D721Med (cell line): ENCODE measurements around the gene ADGRG2.
"Not testable (repeated sequence)": the region's sequence is repeated elsewhere in the genome, so short reads cannot be mapped to it uniquely, and the experiment has no call there.

Experiments
- DNase-seq: peaks from one replicate; pipeline ENCODE4 v3.0.0; 2011; ENCODE audit warnings: low spot score; ENCODE audit not compliant: insufficient read length
- FAIRE-seq: peaks from 2 replicates; lab custom pipeline; 2011; peaks lifted over from hg19 to GRCh38; lab: Jason Lieb, UNC
- TF ChIP-seq, protein P1 (sequence below): IDR thresholded peaks from 2 replicates; pipeline ENCODE4 v1.5.1; 2012; ENCODE audit warnings: mild to moderate bottlenecking, control low read depth; ENCODE audit not compliant: insufficient read depth; ENCODE audit errors: missing control alignments

Gene ADGRG2

DNA sequence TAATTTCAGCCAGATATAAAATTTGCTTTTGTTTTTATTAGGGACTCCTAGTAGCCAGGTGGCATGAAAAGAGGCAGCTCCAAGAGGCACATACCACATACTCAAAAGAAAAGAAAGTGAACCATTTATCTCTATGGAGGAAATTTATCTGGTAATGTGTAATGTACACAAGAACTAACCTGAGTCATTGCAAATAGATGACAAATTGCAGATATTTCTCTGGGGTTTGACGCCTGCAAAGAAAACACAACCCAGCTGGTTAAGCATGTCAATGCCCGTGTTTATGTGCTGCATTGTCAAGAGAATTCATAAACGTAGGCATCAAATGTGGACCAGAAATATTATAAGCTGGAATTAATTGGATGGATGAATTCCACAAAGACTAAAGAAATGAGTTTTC lies 91.5 kb downstream of the ADGRG2 start:
- TF ChIP-seq, protein P1, sequence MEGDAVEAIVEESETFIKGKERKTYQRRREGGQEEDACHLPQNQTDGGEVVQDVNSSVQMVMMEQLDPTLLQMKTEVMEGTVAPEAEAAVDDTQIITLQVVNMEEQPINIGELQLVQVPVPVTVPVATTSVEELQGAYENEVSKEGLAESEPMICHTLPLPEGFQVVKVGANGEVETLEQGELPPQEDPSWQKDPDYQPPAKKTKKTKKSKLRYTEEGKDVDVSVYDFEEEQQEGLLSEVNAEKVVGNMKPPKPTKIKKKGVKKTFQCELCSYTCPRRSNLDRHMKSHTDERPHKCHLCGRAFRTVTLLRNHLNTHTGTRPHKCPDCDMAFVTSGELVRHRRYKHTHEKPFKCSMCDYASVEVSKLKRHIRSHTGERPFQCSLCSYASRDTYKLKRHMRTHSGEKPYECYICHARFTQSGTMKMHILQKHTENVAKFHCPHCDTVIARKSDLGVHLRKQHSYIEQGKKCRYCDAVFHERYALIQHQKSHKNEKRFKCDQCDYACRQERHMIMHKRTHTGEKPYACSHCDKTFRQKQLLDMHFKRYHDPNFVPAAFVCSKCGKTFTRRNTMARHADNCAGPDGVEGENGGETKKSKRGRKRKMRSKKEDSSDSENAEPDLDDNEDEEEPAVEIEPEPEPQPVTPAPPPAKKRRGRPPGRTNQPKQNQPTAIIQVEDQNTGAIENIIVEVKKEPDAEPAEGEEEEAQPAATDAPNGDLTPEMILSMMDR = no peak
- FAIRE-seq = no peak
- DNase-seq = no peak

DNA sequence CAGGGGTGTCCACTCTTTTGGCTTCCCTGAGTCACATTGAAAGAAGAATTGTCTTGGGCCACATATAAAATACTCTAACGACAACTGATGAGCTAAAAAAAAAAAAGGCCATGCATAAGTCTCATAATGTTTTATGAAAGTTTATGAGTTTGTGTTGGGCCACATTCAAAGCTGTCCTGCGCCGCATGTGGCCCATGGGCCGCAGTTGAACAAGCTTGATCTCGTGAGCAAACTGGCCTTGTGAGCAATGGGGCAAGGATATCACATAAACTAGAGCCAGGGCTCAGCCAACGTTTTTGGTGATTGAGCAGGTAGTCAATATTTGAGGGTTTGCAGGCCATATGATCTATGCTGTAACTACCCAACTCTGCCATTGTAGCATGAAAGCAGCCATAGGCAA lies 93.7 kb downstream of the ADGRG2 start:
- no peak for DNase-seq
- no peak for FAIRE-seq
- TF ChIP-seq, protein P1 = no peak

DNA sequence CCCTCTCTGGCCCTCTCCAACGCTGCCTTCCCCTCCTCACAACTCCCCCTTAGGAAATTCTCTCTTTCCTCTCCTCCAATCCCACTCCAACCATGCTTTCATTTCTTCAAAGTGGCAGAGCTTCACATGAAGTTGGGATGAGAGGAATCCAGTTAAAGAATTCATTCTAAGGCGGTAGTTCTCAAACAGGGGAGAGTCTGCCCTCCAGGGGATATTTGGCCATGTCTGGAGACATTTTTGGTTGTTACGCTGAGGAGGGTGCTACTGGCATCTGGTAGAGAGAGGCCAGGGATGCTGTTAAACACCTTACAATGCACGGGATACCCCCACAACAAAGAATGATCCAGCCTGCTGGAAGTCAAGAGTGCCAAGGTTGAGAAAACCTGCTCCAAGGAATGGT lies 97.9 kb downstream of the ADGRG2 start:
- DNase-seq = no peak
- TF ChIP-seq, protein P1 = no peak
- FAIRE-seq = no peak

DNA sequence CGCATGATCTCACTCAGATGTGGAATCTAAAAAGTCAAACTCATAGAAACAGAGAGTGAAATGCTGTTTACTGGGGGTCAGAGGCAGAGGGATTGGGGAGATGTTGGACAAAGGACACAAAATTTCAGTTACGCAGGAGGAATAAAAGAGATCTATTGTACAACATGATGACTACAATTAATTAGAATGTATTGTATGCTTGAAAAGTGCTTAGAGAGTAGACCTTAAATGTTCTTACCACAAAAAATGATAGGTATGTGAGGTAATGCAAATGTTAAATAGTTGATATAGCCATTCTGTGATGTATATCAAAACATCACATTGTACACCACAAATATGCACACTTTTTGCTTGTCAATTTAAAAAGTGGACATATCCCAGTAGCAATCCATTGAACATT lies 102.3 kb downstream of the ADGRG2 start:
- TF ChIP-seq, protein P1 = no peak
- FAIRE-seq (no peak), DNase-seq (no peak)

DNA sequence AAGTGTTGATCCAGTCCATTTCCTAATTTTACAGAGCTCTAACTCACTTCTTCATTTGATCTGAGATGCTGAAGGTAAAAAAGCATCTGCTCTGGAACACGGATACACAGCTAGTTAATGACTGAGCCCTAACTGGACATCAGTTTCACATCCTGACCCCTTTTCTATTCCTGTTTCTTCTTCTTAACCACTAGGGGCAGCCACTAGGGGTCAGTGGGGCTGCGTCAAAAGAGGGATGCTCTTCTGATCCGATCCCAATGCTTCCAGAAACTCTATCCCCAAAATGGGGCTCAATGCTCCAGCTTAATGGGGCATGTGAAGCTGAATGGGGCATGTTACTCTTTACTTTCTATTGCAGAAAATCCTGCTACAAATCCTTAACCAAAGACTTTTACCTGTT lies 105.0 kb downstream of the ADGRG2 start:
- peak; percentile 81 for FAIRE-seq
- TF ChIP-seq, protein P1 = peak; percentile 44
- peak; percentile 14 for DNase-seq

DNA sequence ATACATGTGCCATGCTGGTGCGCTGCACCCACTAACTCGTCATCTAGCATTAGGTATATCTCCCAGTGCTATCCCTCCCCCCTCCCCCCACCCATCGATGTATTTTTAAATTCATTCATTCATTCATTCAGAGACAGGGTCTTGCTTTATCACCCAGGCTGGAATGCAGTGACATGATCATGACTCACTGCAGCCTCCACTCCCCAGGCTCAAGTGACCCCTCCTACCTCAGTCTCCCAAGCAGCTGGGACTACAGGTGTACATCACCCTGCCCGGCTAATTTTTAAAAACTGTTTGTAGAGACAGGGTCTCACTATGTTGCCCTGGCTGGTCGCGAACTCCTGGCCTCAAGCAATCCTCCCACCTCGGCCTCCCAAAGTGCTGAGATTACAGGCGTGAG lies 105.7 kb downstream of the ADGRG2 start:
- DNase-seq, FAIRE-seq: not testable (repeated sequence)

DNA sequence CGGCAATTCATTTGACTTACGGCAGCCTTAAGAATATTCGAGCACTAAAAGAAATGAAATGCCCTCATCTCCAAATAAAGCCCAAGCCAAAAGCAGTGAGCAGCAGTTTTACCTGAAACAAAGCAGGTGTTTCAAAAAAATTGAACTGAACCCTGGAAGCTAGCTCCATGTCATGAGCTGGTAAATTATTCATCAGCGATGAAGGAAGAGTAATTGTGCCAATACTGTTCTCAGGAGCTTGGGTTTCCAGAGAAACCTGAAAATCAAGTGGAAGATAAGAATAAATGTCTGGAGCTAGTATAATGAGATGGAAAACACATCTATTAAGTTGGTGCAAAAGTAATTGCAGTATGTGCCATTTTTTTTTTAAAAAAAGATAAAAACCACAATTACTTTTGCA lies 114.4 kb downstream of the ADGRG2 start:
- no peak for DNase-seq
- FAIRE-seq = no peak
- TF ChIP-seq, protein P1 = no peak

DNA sequence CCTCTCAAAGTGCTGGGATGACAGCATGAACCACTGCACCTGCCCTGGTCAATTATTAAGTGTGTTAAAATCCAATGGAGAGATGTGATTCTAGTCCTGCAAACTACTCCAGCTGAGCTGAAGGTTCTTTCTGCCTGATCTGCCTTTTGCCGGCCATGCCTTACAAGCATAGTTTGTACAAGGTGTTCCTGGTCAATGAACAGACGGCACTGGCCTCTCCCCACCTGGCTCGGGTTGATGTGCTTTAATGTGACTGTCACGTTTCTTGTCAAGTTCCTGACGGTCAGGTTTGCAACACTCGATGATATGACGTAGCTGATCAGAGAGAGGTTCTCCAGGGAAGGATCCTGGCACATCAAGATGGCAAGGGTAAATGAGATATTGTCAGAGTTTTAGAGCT lies 115.3 kb downstream of the ADGRG2 start:
- FAIRE-seq = no peak
- TF ChIP-seq, protein P1 = no peak

More for the DNA sequence above, 115.3 kb downstream of the ADGRG2 start:
- no peak for DNase-seq
